DMS114 treated with DMSO at 0.1 percent for 48 hours (cell line): ENCODE results near the gene TUBGCP2.

Experiments used
- DNase-seq: peaks from one replicate; lab custom pipeline; 2025; ENCODE audit not compliant: unreplicated experiment; lab: John Stamatoyannopoulos, UW

The TUBGCP2 gene

DNA sequence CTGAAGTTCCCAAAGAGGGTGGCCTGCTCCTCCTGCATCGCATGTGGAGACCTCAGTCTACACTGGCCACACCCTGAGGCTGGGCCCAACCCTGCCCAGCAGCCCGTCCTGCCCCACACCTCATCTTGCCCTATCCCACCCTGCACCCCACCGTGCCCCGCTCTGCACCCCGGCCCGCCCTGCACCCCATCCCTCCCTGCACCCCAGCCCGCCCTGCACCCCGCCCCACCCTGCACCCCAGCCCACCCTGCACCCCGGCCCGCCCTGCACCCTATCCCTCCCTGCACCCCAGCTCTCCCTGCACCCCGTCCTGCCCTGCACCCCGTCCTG lies 56.5 kb downstream of the TUBGCP2 start:
- no peak for DNase-seq

DNA sequence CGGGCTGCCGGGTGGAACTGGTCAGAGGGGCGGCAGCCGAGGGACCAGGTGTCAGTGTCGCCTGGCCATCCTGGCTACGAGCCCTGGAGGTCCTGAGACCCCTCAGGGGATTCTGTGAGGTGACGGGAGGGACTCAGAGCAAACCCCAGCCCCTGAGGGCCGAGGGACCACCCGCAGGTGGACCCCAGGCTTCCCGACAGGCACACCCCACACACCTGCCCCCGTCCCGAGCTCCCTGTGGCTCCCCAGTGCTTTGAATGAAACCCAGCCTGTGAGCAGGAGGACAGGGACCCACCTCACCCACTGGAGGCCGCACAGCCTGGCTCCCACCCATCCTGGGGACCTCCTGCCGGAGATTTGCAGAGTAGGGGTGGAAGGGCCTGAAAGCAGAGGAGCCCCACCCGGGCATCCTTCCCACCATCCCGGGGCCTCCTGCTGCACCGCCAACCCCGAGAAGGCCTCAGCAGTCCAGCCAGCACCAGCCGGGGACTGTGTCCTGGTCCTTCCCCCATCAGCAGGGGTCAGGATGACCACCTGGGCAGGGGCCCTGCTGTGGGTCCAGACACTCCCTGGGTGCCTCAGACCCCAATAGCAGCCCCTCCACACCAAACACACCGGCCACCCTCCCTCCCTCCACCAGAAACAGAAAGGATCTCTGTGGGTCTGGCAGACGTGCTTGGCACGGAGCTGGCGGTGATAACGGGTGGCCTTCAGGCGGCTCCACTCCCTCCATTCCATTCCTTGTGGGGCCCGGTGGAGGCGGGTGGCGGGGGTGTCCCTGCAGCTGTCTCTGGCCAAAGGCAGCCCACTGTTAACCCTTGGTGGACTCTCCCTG lies 57.1 kb downstream of the TUBGCP2 start:
- DNase-seq: no peak

DNA sequence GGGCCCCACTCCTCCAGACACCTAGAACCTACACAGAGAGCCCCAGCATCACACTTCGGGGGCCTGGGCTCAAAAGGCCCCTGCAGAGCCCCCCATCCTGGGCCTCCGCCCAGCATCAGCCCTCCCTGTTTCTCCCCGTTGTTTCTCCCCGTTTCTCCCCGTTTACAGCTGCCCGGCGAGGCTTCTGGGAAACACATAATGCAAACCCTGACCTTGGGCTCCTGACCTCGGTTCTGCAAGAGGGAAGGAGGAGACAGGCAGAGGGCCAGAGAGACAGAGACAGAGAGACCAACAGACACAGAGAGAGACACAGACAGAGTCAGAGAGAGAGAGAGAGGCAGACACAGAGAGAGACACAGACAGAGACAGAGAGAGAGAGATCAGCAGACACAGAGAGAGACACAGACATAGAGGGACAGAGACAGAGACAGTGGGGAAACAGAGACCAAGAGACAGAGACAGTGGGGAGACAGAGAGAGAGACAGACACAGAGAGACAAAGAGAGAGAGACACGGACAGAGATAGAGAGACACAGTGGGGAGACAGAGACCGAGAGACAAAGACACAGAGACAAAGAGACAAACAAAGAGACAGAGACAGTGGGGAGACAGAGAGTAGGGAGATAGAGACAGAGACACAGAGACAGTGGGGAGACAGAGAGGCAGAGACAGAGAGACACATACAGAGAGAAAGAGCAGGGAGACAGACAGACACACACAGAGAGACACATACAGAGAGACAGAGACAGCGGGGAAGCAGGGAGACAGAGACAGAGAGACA lies 58.5 kb downstream of the TUBGCP2 start:
- DNase-seq: no peak

DNA sequence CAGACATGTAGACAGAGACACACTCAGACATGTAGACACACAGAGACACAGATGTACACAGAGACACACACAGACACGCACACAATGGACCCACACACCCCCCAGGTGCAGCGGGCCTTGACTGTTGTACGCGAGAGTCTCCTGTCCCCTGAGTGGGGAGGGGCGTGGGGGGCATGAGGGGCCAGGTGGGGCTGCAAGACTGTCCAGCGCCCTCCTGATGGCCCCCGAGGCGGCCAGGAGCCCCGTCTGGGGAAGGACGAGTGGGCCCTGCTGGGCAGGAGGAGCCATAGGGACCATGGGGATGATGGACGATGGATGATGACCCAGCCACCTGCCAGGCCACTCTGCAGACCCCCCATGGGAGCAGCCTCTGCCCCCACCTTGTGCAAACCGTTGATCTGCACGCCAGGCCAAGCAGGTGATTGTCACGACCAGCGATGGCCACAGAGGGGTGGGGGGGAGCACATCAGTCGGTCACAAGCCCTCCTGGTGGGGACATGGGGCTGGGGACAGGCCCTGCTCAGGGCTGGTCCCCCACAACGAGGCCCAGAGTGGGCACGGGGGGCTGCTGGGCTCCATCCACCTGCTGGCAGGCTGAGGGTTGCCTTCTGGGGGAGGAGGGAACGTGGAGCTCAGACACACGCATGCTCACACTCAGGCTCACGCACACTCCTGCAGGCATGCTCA lies 59.4 kb downstream of the TUBGCP2 start:
- no peak for DNase-seq

GRCh38 chr10:133248334-133248715 lies 60.3 kb downstream of the TUBGCP2 start:
- no peak for DNase-seq

DNA sequence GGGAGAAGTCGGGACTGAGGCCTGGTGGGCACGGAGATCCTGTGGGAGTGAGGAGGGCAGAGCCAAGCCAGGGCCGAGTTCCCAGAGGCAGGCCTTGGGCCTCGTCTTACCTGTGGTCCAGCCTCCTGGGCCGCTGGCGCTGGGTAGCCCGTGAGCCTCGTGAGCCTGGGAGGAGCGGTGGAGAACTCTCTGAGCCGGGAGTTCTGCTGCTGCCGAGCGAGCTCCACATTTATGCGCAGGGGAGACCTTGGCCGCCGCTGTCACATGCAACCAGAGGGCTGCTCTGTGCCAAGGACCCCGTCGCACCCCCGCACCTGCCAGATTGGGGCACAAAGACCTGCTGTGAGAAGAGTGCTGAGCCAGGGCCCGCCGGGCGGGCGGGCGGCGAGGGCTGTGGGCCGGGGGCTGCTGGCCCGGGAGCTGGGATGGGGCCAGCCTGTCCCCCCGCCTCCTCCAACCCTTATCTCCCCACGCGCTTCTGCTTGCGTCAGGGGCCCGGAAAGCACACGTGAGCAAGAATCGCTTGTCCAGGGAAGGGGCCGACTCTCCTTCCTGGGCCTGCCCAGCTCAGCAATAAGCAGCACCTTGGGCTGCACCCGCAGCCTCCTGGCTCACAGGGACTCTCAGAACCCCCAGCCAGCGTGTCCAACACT lies 60.9 kb downstream of the TUBGCP2 start:
- no peak for DNase-seq

- DNase-seq: no peak
Measured at GRCh38 chr10:133246236-133246626, 62.4 kb downstream of the TUBGCP2 start.

DNA sequence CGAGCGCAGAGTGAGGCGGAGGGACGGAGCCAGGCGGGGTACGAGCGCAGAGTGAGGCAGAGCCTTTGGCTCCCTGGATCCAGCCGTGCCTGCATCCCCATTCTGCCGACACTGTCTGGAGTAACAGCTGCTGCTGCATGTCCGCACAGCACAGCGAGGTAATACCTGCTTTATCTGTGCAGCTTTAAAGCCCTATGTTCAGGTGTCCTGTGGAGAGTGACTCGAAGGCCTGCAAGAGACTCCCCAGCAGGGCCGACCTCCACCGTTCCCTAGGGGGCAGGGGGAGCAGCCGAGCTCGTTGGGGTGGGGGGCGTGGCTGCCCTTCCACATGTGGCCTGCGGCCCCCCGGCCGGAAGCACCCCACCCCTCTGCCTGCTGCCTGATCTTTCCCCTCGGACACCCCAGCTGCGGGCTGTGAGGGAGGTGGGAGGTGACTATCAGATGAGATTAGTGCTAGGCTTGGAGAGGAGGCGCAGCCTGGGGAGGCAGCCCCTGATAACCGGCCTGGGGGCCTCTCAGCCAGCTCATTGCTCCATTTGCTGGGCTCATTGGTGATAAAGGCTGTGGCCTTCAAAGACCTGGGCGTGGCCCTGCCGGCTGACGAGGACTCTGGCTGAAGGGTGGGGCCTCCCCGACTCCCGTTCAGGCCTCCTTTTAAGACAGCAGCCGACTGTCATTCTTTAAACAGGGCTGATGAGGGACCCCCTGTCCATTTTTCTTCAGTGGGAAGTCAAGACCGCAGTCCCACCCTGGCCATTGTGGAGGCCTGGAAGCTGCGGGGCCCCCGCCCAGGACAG lies 63.0 kb downstream of the TUBGCP2 start:
- no peak for DNase-seq

- DNase-seq: no peak
Measured at GRCh38 chr10:133243593-133243992, 65.1 kb downstream of the TUBGCP2 start.

DNA sequence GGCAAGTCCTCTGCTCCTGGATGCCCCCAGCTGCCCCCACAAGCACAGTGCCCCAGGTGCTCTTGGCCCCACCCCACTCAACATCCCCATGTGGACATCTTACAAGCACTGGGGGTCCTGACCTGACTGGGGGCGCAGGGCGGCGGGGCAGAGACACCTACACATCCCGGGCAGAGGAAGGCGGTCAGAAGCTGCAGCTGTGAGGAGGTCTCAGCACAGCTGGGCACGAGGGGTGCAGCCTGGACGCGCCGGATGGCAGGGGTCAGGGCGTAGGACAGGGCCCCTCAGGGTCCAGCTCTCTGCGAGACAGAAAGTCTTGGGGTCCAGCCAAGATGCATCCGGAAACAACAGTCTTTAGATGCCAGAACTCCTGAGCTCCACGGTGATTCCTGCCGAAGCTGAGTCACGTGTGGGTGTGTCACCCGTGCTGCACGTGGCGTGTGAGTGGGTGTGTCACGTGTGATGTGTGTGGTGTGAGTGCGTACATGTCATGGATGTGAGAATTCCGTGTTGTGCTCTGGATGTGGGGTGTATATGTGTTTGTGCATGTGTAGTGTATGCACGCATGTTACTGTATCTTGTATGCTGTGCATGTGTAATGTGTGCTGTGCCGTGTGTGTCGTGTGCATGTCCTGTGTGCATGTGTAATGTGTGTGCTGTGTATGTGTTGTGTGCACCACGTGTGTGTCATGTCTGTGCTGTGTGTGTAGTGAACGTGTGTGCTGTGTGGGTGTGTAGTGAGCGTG lies 65.9 kb downstream of the TUBGCP2 start:
- no peak for DNase-seq

DNA sequence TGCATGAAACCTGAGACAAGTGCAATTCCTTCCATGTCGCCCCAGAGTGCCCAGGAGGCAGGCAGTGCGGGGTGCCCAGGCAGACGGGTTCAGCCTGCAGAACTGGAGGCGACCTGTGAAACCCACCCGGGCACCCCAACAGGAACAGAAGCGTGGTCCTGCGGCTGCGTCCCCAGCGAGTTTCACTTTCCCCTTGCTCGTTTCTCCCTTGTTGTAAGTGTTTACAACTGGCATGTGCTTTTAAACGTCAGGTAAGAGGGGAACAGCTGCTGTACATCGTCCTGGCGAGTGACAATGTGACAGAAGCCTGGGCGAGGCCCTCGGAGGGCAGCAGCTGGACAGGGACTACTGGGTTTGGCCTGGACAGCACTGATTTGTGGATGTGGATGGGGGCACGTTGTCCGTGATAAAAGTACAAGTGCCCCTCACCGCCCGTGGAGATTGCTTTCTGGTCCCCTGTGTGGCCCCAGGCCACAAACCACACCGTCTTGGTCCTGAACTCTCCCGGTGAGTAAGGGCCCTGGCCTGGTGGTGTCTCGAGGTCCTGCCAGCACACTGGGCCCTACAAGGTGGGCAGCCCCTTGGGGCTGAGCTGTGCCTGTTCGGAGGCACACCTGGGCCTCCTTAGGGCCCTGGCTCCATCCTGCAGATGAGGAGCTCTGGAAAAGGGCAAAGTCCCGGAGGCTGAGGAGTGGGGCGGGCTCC lies 67.0 kb downstream of the TUBGCP2 start:
- DNase-seq: no peak

DNA sequence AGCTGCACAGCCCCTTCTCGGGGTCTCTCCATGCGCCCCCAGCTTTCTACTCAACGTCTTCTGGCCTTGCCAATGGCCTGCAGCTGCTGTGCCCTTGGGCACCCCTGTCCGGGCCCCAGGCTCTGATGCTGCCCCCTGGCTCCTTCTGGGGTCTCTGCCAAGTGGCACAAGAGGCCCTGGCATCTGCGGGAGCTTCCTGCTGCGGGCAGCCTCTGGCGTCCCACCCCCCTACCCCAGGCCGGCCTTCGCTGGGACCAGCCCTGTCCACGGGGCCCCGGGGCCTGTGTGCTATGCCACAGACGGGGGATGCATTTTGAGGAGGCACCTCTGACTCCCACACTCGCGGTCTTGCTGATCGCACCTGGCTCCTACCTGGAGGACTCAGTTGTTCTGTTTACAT lies 68.7 kb downstream of the TUBGCP2 start:
- DNase-seq: no peak

GRCh38 chr10:133238466-133238804 lies 70.2 kb downstream of the TUBGCP2 start:
- no peak for DNase-seq

DNA sequence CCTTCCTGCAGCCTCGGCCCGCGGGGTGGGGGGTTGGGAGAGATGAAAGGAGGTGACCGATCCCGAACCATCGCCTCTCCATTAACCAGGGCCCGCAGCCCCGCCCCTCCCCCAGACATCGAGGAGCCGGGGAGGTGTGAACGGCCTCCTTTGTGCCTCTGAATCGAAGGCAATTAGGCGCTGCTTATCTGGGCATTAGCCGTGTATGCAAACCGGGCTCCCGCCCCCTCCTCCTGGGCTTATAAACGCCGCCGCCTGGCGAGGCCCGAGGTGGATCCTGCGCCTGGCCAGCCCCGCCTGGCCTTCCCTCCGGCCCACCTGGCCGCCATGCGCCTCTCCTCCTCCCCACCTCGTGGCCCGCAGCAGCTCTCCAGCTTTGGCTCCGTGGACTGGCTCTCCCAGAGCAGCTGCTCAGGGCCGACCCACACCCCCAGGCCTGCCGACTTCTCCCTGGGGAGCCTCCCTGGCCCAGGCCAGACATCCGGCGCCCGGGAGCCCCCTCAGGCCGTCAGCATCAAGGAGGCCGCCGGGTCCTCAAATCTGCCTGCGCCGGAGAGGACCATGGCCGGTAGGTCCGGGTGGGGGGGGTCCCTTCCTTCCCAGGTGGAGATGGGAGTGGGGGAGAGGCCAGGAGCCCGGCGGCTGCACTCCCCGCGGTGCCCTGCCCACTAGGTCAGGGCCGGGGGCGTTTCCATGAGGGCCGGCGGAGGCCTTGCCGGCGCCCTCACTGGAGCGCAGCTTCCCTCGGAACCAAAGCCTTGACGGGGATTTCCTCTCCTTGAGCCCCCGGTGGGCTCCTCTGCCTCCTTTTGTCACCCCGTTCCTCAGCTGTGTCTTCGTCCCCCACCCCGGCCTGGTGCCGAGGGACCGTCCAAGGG lies 70.8 kb downstream of the TUBGCP2 start, which contains the start of gene VENTX:
TSS of gene VENTX (plus strand) at position 268 of the 878 bp plus-strand sequence. CDS start at position 328, 60 bp downstream.
- no peak for DNase-seq

DNA sequence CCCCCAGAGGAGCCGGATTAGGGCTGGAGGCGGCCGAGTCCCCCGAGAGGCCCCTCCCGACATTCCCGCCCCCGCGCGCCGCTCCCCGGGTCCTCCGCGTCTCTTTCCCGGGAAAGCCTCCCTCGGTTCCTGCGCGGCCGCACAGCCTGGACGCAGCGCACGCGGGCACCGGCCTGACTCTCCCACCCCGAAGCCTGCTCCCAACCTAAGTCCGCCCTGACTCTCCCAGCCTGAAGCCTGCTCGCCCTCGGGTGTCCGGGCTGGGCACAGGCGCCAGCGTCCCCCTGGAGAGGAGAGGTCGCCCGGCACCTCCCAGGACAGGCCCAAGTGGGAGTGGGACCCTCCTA lies 71.5 kb downstream of the TUBGCP2 start:
- DNase-seq: no peak

DNA sequence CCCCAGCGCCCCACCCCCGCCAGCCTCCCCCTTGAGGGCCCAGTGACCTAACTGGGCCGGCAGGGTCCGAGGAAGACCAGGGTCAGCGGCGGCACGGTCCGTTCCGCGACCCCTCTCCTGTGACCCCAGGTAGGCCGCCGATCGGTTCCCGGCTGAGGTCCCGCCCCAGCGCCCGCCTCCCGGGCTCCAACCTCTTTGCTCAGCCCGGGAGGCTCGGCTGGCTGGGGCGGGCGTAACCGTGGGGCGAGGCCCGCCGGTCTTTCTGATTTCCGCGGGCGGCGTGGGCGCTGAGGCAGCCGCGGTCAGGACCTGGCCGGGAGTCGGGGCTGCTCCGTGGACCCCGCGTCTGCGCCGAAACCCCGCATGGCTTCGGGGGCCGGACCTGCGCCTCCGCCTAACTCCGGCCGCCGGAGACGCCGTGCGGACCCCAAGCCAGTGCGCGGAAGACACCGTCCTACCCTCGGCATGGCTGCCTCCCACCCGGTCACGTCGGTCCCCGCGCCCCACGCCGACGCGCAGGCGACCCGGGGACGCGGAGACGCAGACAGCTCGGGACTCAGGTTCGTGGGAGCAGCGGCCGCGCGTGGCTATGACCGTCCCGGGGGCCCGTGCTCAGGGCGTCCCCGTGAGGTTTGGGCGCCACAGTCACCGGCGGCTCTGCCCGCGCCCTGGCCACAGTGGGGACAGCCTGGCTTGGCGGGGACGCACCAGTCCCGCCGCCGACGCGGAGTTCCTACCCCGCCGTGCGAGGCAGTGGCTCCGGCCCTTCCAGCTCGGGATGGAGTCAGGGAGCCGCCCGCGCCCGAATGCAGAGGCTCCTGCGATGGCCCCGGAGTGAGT lies 72.1 kb downstream of the TUBGCP2 start:
- DNase-seq: no peak

DNA sequence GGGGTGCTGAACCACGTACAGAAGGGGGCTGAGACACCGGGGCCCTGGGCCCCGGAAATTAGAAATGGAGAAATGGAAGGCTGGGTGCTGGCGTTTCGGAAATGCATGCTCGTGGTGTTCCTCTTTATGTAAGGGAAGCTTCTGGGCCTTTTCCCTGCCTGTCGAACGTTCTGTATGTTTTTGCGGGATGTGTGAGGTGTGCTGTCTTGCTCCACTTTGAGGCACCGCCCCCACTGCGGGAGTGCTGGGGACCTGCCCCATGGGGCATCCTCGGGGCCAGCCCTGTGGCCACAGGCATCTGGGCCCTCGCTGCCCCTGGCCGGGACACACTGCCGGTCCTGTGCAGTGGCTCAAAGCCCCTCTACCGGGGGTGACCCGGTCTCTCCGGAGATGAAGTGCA lies 72.7 kb downstream of the TUBGCP2 start:
- DNase-seq: no peak
